ENCODE measurements around the gene DIS3L2.
"Not testable (repeated sequence)": the region's sequence is repeated elsewhere in the genome, so short reads cannot be mapped to it uniquely, and the experiment has no call there.

The DIS3L2 gene

DNA sequence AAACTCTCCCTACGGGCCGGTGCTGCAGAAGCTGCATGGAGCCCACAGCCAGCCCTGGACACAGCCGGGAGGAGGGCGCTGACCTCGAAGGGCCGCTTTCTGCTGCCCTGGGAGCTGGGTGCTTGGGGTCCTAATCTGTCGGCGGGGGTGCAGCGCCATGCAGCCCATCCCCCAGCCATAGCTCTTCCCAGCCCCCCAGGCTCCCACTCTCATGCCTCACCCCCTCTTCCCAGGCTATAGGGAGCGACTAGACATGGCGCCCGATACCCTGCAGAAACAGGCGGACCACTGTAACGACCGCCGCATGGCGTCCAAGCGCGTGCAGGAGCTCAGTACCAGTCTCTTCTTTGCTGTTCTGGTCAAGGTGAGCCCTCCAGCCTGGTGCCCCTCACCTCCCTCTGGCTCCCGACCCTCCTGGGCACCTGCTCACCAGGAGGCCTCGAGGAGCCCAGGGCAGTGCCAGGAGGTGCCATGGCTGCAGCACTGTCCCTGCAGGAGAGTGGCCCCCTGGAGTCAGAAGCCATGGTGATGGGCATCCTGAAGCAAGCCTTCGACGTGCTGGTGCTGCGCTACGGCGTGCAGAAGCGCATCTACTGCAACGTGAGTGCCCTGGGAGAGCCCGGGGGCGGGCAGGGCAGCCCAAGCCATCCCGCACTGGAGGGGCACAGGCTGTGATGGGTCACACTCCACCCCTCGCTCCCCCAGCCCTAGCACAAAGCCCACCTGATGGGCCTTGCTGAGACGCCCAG lies 372.8 kb downstream of the DIS3L2 start:
- DNase-seq (ENCODE audit: low spot score): not testable (repeated sequence)

GRCh38 chr2:232334885-232335205 lies 373.3 kb downstream of the DIS3L2 start:
- not testable (repeated sequence) for DNase-seq (ENCODE audit: low spot score)

GRCh38 chr2:232335206-232335858 lies 373.8 kb downstream of the DIS3L2 start:
- not testable (repeated sequence) for DNase-seq (ENCODE audit: low spot score)

DNA sequence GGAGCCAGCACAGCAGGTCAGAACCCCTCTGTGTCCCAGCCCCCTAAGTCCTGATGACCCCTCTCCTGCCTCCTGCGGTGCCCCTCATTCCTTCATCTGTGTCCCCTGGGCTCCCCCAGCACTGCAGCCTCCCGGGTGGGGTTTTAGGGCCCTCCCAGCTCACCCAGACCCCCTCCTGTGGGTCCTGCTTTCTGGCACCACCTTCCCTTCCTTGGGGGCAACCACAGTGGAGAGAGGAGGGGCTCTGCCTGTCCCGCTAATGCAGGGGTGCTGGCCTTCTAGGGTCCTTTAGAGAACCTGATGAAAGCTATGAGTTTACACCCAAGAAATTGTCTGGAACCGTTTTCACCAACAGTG lies 374.3 kb downstream of the DIS3L2 start:
- DNase-seq (ENCODE audit: low spot score): no peak

DNA sequence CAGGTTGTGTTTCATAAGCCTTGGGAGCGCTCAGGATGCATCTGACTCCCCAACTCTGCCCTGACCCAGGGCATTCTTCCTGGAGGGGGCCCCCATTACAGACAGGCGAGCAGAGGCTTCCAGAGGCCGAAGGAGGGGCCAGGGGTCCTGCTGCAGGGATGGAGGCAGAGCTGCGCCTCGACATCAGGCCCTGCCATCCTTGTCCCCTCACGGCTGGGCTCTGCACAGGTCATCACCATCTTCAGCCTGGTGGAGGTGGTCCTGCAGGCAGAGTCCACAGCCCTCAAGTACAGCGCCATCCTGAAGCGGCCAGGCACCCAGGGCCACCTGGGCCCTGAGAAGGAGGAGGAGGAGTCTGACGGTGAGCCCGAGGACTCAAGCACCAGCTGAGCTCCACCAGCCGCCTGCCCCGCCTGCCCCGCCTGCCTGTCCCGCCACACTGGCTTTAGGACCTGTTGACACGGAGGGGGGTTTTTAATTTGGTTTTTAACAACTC lies 374.8 kb downstream of the DIS3L2 start:
- DNase-seq (ENCODE audit: low spot score): no peak

DNA sequence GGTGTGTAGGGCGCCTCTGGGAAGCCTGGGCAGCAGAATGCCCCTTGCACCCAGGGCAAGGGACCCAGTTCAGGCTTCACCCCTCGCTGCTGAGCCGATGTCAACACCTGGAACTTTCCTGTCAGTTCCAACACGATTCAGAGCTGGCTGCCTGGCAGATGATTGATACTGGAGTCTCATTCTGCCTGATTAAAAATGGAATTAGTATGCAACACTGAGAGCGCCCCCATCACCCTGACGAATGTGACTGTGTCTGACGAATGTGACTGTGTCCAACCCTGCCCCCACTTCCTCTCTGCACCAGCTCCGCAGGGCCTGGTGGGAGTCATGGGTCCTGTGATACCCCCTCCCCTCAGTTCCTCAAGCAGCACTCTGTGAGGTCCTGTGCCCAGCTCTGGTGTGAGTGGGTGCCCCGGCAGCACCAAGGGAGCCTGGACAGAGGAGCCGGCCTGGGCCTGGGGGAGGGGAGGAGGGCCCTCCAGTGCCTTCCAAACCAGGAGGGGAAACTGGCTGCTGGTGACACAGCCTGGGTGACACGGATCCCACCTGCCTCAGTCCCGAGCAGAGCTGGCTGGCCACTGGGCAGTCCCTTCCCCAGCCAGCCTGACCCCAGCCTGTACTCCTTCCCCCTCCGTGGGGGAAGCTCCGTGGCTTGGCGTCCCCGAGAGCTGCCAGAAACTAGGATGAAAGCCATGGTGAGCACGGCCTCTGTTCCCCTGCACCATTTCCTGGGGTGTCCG lies 375.6 kb downstream of the DIS3L2 start:
- no peak for DNase-seq (ENCODE audit: low spot score)

GRCh38 chr2:232338094-232338758 lies 376.7 kb downstream of the DIS3L2 start:
- DNase-seq (ENCODE audit: low spot score): not testable (repeated sequence)

DNA sequence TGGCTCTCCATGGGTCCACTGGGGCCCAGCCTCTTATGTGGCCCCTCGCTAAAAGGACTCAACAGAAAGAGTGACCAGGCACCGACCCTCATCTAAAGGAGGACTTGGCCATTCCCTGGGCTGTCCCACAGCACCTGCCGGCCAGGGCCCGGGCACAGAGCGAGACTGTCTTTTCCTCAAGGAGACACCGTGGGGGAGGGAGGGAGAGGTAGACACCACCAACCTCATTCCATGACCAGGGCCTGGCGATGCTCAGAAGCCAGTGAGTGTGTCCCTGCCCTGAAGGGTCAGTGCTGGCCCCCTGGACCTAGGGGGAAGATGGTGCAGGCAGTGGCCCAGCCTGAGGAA lies 377.2 kb downstream of the DIS3L2 start:
- no peak for DNase-seq (ENCODE audit: low spot score)

DNA sequence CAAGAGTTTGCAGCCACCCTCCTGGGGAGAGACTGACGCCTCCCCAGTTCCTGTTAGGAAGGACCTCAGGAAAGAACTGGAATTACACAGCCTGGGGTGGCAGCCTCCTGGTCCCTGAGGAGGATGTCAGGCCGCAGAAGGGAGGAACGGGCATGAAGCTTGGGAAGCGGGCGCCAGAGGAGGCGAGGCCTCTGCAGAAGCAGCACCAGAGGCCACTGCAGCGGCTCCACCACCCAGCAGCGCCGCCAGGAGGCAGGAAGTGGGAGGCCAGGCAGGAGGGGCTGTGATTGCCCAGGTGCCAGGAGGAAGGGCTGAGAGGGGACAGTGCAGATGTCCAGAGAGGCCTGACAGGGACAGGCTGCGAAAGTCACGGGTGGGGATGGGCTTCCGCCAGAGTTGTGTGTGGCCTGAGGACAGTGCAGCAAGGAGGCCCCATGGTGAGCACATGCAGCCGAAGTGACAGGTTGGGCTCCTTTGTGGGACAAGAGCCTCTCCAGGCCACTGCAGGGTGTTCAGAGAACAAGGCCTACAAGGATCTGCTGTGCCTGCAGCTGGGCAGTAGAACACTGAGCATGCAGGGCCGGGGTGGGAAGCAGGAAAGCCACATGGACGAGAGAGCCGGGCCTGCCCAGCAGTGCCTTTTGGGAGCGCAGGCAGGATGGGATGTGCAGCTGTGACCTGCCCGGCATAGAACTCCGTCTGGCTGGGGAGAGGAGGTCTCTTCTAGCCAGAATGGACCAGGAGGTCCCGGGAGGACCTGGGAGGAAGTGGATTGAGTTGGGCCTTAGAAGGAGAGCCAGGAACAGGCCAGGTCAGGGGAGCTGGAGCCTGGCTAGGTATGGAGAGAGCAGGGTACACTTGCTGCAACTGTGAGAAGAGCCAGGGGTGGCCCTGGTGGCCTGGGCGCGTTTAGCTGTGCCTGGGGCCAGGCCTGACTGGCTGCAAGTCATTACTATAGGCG lies 377.9 kb downstream of the DIS3L2 start:
- no peak for DNase-seq (ENCODE audit: low spot score)

- no peak for DNase-seq (ENCODE audit: low spot score)
These were observed 378.8 kb downstream of the DIS3L2 start for GRCh38 chr2:232340171-232340935.

DNA sequence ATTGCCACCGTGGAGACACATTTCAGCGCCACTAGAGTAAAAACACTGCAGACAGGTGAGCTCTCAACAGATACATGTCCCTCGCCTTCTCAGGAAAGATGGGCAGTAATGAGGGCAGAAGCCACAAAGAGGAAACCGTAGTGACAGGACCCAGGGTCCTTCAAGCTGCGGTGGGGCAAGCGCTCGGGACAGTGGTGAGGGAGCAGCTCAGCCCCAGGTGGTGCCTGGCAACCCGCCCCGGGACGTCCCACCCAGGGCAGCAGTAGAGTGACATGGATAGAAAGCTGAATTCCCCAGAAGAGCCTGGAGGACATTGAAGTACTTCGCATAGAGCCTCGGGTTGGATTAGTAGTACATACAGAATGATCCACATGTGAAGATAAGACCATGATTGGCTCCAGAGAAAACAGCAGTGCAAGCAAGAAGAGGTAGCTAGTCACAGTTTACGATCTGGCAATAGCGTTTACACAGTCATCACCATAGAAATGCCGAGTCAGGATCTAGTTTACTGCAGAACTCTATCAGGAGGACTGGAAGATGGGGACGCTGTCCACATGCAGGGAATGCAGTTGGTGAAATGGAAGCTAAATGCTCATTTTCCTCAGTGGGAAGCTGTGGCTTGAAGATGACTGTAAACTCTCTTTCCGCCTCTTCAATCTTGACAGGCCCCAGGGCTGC lies 379.7 kb downstream of the DIS3L2 start:
- peak; percentile 56 for DNase-seq (ENCODE audit: low spot score)

GRCh38 chr2:232341739-232342126 lies 380.2 kb downstream of the DIS3L2 start:
- no peak for DNase-seq (ENCODE audit: low spot score)

DNA sequence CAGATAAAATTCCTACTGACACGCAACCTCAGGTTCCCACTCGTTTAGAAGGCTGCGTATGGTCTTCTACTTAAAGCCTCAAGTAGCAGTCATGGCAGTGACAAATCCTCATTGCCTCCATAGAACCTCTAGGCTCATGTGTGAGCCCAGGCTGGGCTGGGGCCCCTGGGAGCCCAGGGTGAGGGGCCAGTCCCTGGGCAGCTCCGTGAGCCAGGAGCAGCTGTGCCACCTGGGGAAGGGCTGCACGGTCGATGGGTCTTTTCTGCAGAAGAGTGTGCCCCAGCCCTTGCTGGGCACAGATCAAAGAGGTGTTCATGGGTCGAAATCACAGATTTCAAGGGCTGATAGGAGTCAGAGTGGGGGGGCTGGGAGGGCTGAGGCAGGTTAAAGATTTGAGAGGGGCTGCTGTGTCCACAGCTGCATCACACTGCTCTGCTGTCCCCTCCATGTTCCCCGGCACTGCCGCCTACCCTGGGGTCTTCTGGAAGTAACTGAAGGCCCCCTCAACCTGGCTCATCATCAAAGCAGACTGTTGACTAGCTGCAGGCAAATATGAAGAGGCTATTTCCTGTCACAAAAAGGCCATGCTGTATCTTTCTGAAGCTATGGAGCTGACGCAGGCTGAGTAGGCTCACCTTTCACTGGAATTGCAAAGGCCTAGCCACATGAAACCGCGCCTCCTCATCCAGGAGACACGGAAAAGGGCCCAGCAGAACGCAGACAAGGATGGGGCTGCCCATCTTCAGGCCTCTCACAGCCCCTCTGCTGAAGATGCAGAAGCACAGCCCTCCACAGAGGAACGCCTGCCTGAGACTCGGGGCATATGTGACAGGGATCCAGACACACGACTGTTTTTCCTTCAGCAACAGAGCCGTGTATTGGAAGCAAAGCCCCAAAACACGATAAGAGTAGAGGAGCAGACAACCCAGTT lies 381.4 kb downstream of the DIS3L2 start:
- no peak for DNase-seq (ENCODE audit: low spot score)

DNA sequence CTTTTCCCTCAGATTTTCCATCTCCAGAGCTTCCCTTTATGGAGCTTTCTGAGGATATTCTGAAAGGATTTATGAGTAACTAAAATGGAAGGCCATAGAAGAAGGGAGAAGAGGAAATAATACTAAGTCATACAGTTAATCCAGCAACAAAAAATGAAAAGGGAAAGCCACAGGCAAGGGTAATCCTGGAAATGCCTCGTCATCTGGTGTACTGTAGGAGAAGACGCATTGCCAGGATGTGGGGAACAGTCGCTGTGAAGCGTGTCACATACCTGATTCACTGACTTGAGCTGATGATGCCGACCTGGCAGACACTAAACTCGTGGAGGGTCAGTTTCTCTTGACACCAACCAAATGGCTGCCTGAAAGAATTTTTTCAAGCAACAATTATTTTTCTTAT lies 382.3 kb downstream of the DIS3L2 start:
- DNase-seq (ENCODE audit: low spot score): no peak

- DNase-seq (ENCODE audit: low spot score): no peak
These were observed 383.7 kb downstream of the DIS3L2 start for GRCh38 chr2:232345251-232345650.

DNA sequence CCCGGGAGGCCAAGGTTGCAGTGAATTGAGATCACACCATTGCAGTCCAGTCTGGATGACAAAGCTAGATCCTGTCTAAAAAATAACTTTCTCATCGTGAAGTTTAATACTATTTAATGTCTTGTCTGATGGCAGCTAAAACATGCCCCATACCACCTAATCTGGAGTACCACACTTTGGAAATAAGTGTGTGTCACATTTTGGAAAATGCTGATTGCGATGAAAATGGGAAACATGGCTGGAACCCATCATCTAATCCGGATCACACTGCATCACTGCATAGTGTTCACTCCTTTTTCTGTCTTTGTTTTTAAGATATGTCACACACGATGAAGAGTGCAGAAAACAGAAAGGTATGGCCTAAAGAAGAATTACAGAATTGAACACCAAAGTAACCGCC lies 385.9 kb downstream of the DIS3L2 start:
- no peak for DNase-seq (ENCODE audit: low spot score)

GRCh38 chr2:232348936-232349335 lies 387.4 kb downstream of the DIS3L2 start:
- no peak for DNase-seq (ENCODE audit: low spot score)

GRCh38 chr2:232349546-232349945 lies 388.0 kb downstream of the DIS3L2 start:
- DNase-seq (ENCODE audit: low spot score): no peak

Data from HuH-7 (cell line).